Ishikawa (cell line): ENCODE data around the gene PTH2R.

ENCODE experiments used
- CREB1 ChIP-seq: IDR thresholded peaks from 2 replicates; pipeline ENCODE4 v1.6.1; 2012; ENCODE audit warnings: low read depth
- EP300 ChIP-seq: IDR thresholded peaks from 2 replicates; pipeline ENCODE4 v1.6.1; 2012; ENCODE audit warnings: borderline replicate concordance
- MAX ChIP-seq: IDR thresholded peaks from 2 replicates; pipeline ENCODE4 v1.6.1; 2012
- RAD21 ChIP-seq: IDR thresholded peaks from 2 replicates; pipeline ENCODE4 v1.6.1; 2012; ENCODE audit warnings: low read depth
- REST ChIP-seq: IDR thresholded peaks from 2 replicates; pipeline ENCODE4 v1.6.1; 2012; ENCODE audit warnings: low read depth, mild to moderate bottlenecking
- TAF1 ChIP-seq: IDR thresholded peaks from 2 replicates; pipeline ENCODE4 v1.6.1; 2012; ENCODE audit warnings: low read depth, mild to moderate bottlenecking
- TCF12 ChIP-seq: IDR thresholded peaks from 2 replicates; pipeline ENCODE4 v1.6.1; 2012; ENCODE audit warnings: low read depth
- USF1 ChIP-seq: IDR thresholded peaks from 2 replicates; pipeline ENCODE4 v1.6.1; 2012
- YY1 ChIP-seq: IDR thresholded peaks from 2 replicates; pipeline ENCODE4 v1.6.1; 2012; ENCODE audit warnings: low read depth
- ZBTB7A ChIP-seq: IDR thresholded peaks from 2 replicates; pipeline ENCODE4 v1.6.1; 2012; ENCODE audit warnings: low read depth

- TF ChIP-seq ZBTB7A = no peak
- no peak for TF ChIP-seq RAD21
- TF ChIP-seq REST = no peak
- TF ChIP-seq MAX = no peak
- no peak for TF ChIP-seq TCF12
- no peak for TF ChIP-seq EP300
- TF ChIP-seq YY1 = no peak
- no peak for TF ChIP-seq USF1
- TF ChIP-seq TAF1 = no peak
- no peak for TF ChIP-seq CREB1
These were observed 14.3 kb upstream of the PTH2R start for GRCh38 chr2:208392300-208392699.
